B cell (primary cell): ENCODE measurements around the gene ADGRA1. TPM values are rescaled to one million over a fixed set of nuclear protein-coding genes. Genes with fewer than 3 reads are reported as not detected.

ENCODE experiments used
- ATAC-seq: fragments of 200-7000 bp; cut with Tn5 transposase; one replicate; pipeline ENCODE4 v1.10.0; 2021; ENCODE audit warnings: low read depth, mild to moderate bottlenecking, moderate number of reproducible peaks, moderate library complexity
- CTCF ChIA-PET: fragments of 350-600 bp; sonication (Branson Sonifier 250); formaldehyde crosslinking; loops from one replicate; lab custom pipeline; 2021; ENCODE audit warnings: antibody characterized with exemption, inconsistent platforms; lab: Charles Lee
- POLR2A ChIA-PET: fragments of 350-600 bp; sonication (Branson Sonifier 250); formaldehyde crosslinking; loops from one replicate; lab custom pipeline; 2021; ENCODE audit warnings: antibody characterized with exemption; lab: Charles Lee
- DNase-seq: peaks from one replicate; pipeline ENCODE4 v3.0.0; 2013
- H2AFZ ChIP-seq: 2 replicates; pipeline ENCODE4 v1.6.1; 2012; ENCODE audit warnings: mild to moderate bottlenecking, low read depth, low read length; ENCODE audit not compliant: insufficient read depth, poor library complexity, severe bottlenecking
- H3K27ac ChIP-seq, 2 donors: 1 replicate in 1 of 2; 2 replicates in 1 of 2; pipeline ENCODE4 v1.5.1; 2012 to 2013; ENCODE audit warnings: low read length in 2 of 2, mild to moderate bottlenecking in 2 of 2, moderate library complexity in 1 of 2
- H3K27me3 ChIP-seq, 4 experiments: fragments of 200-600 bp in 1 of 4; sonication (generic) in 1 of 4; replicated peaks in 1 of 4; 1 replicate in 2 of 4; 2 replicates in 2 of 4; pipeline versions ENCODE4 v1.6.1 to v1.7.0; 2013 to 2016; ENCODE audit warnings: low read length in 3 of 4, mild to moderate bottlenecking in 2 of 4, mixed read lengths in 1 of 4, moderate library complexity in 1 of 4; ENCODE audit not compliant: insufficient read depth in 4 of 4, control insufficient read depth in 3 of 4; ENCODE audit errors: control extremely low read depth in 1 of 4
- H3K36me3 ChIP-seq, 2 experiments: replicated peaks in 1 of 2; 1 replicate in 1 of 2; 2 replicates in 1 of 2; pipeline versions ENCODE4 v1.6.1 to v1.7.1; 2013; ENCODE audit warnings: low read length in 1 of 2; ENCODE audit not compliant: insufficient read depth in 2 of 2, control insufficient read depth in 1 of 2; ENCODE audit errors: control extremely low read depth in 1 of 2, extremely low read depth in 1 of 2
- H3K4me1 ChIP-seq, 2 donors: fragments of 200-600 bp in 1 of 2; sonication (generic) in 1 of 2; 1 replicate in 1 of 2; 2 replicates in 1 of 2; pipeline versions ENCODE4 v1.5.1 to v1.6.1; 2013 to 2017; ENCODE audit warnings: low read length in 2 of 2; ENCODE audit not compliant: control insufficient read depth in 2 of 2, insufficient read depth in 2 of 2
- H3K4me2 ChIP-seq: replicated peaks from 2 replicates; pipeline ENCODE3; 2012; ENCODE audit warnings: mild to moderate bottlenecking, low read depth, low read length; ENCODE audit not compliant: poor library complexity, severe bottlenecking
- H3K4me3 ChIP-seq, 5 experiments: fragments of 200-600 bp in 1 of 5; sonication (generic) in 1 of 5; 1 replicate in 3 of 5; 2 replicates in 2 of 5; pipeline versions ENCODE4 v1.5.1 to v1.7.0; 2011 to 2016; ENCODE audit warnings: low read length in 4 of 5, mild to moderate bottlenecking in 4 of 5, low read depth in 2 of 5, control low read depth in 1 of 5, moderate library complexity in 1 of 5; ENCODE audit not compliant: insufficient read depth in 1 of 5; ENCODE audit errors: control extremely low read depth in 1 of 5, extremely low read depth in 1 of 5
- H3K79me2 ChIP-seq: fragments of 200-600 bp; sonication (generic); one replicate; pipeline ENCODE4 v1.6.0; 2016; ENCODE audit warnings: low read length; ENCODE audit not compliant: control insufficient read depth, insufficient read depth
- H3K9ac ChIP-seq: fragments of 200-600 bp; sonication (generic); 2 replicates; pipeline ENCODE4 v1.6.1; 2017; ENCODE audit warnings: mild to moderate bottlenecking, low read length, moderate library complexity
- H3K9me3 ChIP-seq, 3 donors: one replicate each; pipeline versions ENCODE4 v1.6.1 to v1.7.1; 2013; ENCODE audit warnings: low read length in 2 of 3; ENCODE audit not compliant: control insufficient read depth in 2 of 3, insufficient read depth in 1 of 3; ENCODE audit errors: control extremely low read depth in 1 of 3
- H4K20me1 ChIP-seq: 2 replicates; pipeline ENCODE4 v1.6.0; 2012; ENCODE audit warnings: mild to moderate bottlenecking, low read length; ENCODE audit not compliant: insufficient read depth, control insufficient read depth, poor library complexity, severe bottlenecking
- H3K27ac Mint-ChIP-seq: one replicate; pipeline ENCODE4 v1.8.0; 2021; ENCODE audit warnings: mixed read lengths
- H3K27me3 Mint-ChIP-seq: one replicate; pipeline ENCODE4 v1.8.0; 2021; ENCODE audit warnings: mixed read lengths
- H3K4me1 Mint-ChIP-seq: one replicate; pipeline ENCODE4 v1.8.0; 2021; ENCODE audit warnings: mixed read lengths
- H3K4me3 Mint-ChIP-seq: one replicate; pipeline ENCODE4 v1.8.0; 2021; ENCODE audit warnings: mixed read lengths
- H3K9me3 Mint-ChIP-seq: one replicate; pipeline ENCODE4 v1.8.0; 2022; ENCODE audit warnings: mixed read lengths; ENCODE audit not compliant: insufficient read depth
- EZH2 ChIP-seq: IDR thresholded peaks from 2 replicates; pipeline ENCODE4 v1.6.1; 2012; ENCODE audit warnings: borderline replicate concordance, low read depth, mild to moderate bottlenecking, moderate library complexity, low read length; ENCODE audit not compliant: insufficient read depth, poor library complexity, severe bottlenecking
- WGBS: methylation state at CpG from one replicate; pipeline ENCODE4 v1.1.5; 2013; ENCODE audit warnings: missing lambda C conversion rate; ENCODE audit not compliant: insufficient coverage; 5-methylcytosine and 5-hydroxymethylcytosine counted together
- intact Hi-C: fragments of 100-400 bp; cut with micrococcal nuclease; formaldehyde crosslinking; loops from one replicate; pipeline ENCODE4 v1.10.0; 2022
- polyA plus RNA-seq: library from polyadenylated mRNA; depleted of rRNA; stranded (reverse); fragments of >200 nt; gene quantifications from 2 replicates; pipeline ENCODE4 v1.2.3, GENCODE V29; 2012
- total RNA-seq, 2 donors: library from RNA; stranded (reverse); fragments of 120-200 nt in 1 of 2; gene quantifications; 1 replicate in 1 of 2; 2 replicates in 1 of 2; pipeline versions ENCODE4 v1.2.3 to v1.2.4, GENCODE V29; 2013 to 2022
- TF ChIP-seq, protein P1 (sequence below): fragments of 200-600 bp; IDR thresholded peaks from one replicate; pipeline ENCODE4 v1.8.0; 2022; ENCODE audit warnings: antibody characterized with exemption, mild to moderate bottlenecking

ADGRA1 gene
- total and polyA plus RNA-seq, 2 donors (not counting 1 experiment from before 2014, with no cell fraction given) = not detected

GRCh38 chr10:133056651-133057178 lies 31.0 kb upstream of the ADGRA1 start:
- H3K27me3 ChIP-seq = no peaks in the 10 kb centered on the region
- ATAC-seq = no peak
- ChIA-PET CTCF (no interaction called here), POLR2A (no interaction called here)
- H3K4me3 ChIP-seq = no peak overlapping the region
- WGBS = 91% methylated on average over 18 of the region's 19 CpGs
- H3K27ac ChIP-seq = no peak overlapping the region
- intact Hi-C loops = no loop called here
- TF ChIP-seq EZH2 = no peak
- TF ChIP-seq, protein P1, sequence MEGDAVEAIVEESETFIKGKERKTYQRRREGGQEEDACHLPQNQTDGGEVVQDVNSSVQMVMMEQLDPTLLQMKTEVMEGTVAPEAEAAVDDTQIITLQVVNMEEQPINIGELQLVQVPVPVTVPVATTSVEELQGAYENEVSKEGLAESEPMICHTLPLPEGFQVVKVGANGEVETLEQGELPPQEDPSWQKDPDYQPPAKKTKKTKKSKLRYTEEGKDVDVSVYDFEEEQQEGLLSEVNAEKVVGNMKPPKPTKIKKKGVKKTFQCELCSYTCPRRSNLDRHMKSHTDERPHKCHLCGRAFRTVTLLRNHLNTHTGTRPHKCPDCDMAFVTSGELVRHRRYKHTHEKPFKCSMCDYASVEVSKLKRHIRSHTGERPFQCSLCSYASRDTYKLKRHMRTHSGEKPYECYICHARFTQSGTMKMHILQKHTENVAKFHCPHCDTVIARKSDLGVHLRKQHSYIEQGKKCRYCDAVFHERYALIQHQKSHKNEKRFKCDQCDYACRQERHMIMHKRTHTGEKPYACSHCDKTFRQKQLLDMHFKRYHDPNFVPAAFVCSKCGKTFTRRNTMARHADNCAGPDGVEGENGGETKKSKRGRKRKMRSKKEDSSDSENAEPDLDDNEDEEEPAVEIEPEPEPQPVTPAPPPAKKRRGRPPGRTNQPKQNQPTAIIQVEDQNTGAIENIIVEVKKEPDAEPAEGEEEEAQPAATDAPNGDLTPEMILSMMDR = no peak
- peaks cover 11% of the 10 kb centered on the region for H3K27me3 Mint-ChIP-seq
- H3K79me2 ChIP-seq = no peaks in the 10 kb centered on the region
- no peak overlapping the region for H3K4me2 ChIP-seq
- H4K20me1 ChIP-seq = no peaks in the 10 kb centered on the region
- no peak for DNase-seq
- H2AFZ ChIP-seq = no peak overlapping the region
- peaks cover 0 to 12% (median 0%) of the 10 kb centered on the region in 3 donors for H3K9me3 ChIP-seq
- H3K27ac Mint-ChIP-seq = no peak overlapping the region
- no peak overlapping the region for H3K9ac ChIP-seq
- H3K36me3 ChIP-seq = no peaks in the 10 kb centered on the region
- H3K9me3 Mint-ChIP-seq = no peaks in the 10 kb centered on the region
- H3K4me1 Mint-ChIP-seq = no peaks in the 10 kb centered on the region
- H3K4me3 Mint-ChIP-seq = no peak overlapping the region
- no peaks in the 10 kb centered on the region for H3K4me1 ChIP-seq

DNA sequence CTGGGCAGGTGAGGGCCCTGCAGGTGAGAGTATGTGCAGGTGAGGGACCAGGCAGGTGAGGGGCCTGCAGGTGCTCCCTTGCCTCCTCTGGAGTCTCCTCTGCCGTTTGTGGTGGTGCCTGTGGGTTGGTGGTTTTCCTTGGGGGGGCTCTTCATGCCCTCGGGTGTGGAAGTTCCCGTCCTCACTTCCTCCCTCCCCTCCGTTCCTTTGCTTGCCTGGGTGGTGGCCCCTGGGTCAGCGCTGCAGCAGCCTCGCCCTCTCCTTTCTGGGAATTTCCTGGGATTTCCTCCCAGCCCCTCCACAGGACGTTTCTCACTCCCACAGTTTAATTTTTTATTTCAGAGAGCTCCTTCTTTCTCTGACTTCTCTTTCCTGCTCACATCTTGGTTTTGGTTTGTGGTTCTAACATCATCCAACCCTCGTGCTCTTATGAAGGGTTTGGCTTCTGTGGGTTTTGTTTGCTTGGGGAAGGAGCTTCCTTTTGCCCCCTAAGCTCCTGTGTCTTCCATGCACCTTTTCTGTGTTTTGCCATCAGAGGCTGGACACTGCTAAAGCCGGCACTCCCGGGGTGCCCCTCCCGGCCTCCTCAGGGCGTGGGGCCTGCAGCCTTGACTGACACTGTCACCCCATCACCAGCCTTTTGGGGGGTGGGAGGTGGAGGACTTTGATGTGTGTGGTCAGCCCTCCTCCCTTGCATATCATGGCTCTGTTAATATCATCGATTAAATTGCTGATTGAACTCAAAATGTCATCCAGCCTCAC lies 29.2 kb upstream of the ADGRA1 start:
- Histone ChIP-seq H3K4me1 (no peaks in the 10 kb centered on the region), H3K79me2 (no peaks in the 10 kb centered on the region), H3K36me3 (no peaks in the 10 kb centered on the region), H3K27ac (no peak overlapping the region), H3K4me3 (no peak overlapping the region), H3K9me3 (peaks cover 0 to 24% (median 0%) of the 10 kb centered on the region in 3 donors), H3K27me3 (no peaks in the 10 kb centered on the region), H2AFZ (no peak overlapping the region), H3K9ac (no peak overlapping the region), H4K20me1 (no peaks in the 10 kb centered on the region), H3K4me2 (no peak overlapping the region)
- CTCF ChIA-PET = no interaction called here
- ATAC-seq = no peak
- no peaks in the 10 kb centered on the region for H3K9me3 Mint-ChIP-seq
- no peak for DNase-seq
- H3K4me3 Mint-ChIP-seq = no peak overlapping the region
- H3K27me3 Mint-ChIP-seq = peaks cover 11% of the 10 kb centered on the region
- H3K4me1 Mint-ChIP-seq = no peaks in the 10 kb centered on the region
- no peak overlapping the region for H3K27ac Mint-ChIP-seq
- TF ChIP-seq, protein P1 = no peak
- TF ChIP-seq EZH2 = no peak
- POLR2A ChIA-PET = no interaction called here
- intact Hi-C loops = no loop called here
- 64% methylated on average over 1 of the region's 13 CpGs for WGBS
